A549 (cell line): Measurements from ENCODE around the gene ASTL.

ENCODE experiments used
- CTCF ChIP-seq: fragments of >200 bp; sonication (Bioruptor Twin); formaldehyde crosslinking; IDR thresholded peaks from 3 replicates; pipeline ENCODE4 v1.5.1; 2016
- MAX ChIP-seq: IDR thresholded peaks from 2 replicates; pipeline ENCODE4 v1.6.1; 2012

GRCh38 chr2:96156011-96156820, 17.9 kb upstream of the ASTL start:
- no peak for TF ChIP-seq CTCF
- no peak for TF ChIP-seq MAX
